ENCODE results near the gene N4BP2L1. TPM values are rescaled to one million over a fixed set of nuclear protein-coding genes. Genes with fewer than 3 reads are reported as not detected.

N4BP2L1 gene
- total RNA-seq, 2 donors from 2014 or later: 20.6 to 62.0 TPM

GRCh38 chr13:32426191-32426989 is 1.5 kb downstream of the N4BP2L1 start:
- peak; percentile 56 for ATAC-seq (replicated peaks)
- peak overlapping the region; percentile 93 for H3K27ac Mint-ChIP-seq
- no peaks in the 10 kb centered on the region for H3K9me3 Mint-ChIP-seq
- peaks cover 64% of the 10 kb centered on the region for H3K36me3 Mint-ChIP-seq (ENCODE audit: low read depth)
- peaks cover 25% of the 10 kb centered on the region for H3K4me1 Mint-ChIP-seq
- no peaks in the 10 kb centered on the region for H3K27me3 Mint-ChIP-seq
- H3K4me3 Mint-ChIP-seq: peak overlapping the region; percentile 89

DNA sequence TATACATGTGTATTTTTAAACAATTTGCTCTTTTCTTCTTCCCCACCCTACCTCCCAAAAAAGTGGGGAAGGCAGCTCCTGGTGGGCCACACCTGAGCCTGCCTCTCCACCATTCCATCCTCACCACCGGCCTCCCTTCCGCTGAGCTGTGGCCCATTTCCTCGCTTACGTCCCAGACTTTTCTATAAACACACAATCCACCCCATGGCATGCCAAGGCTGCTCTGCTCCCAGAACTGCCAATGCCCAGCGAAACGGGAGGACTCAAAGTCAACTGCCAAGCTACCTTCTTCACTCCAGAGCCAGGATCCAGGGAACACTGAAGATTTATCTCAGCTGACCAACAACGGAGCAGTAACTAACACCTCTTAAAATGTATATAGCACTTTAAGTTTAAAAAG is 2.8 kb downstream of the N4BP2L1 start:
- Mint-ChIP-seq H3K27ac (peak overlapping the region; percentile 86), H3K4me3 (peak overlapping the region; percentile 89), H3K27me3 (no peaks in the 10 kb centered on the region), H3K9me3 (no peaks in the 10 kb centered on the region), H3K36me3 (ENCODE audit: low read depth) (peaks cover 76% of the 10 kb centered on the region), H3K4me1 (peaks cover 25% of the 10 kb centered on the region)
- no peak for ATAC-seq (replicated peaks)

GRCh38 chr13:32423592-32423991 is 4.3 kb downstream of the N4BP2L1 start:
- Mint-ChIP-seq H3K36me3 (ENCODE audit: low read depth) (peaks cover 88% of the 10 kb centered on the region), H3K9me3 (no peaks in the 10 kb centered on the region), H3K27me3 (no peaks in the 10 kb centered on the region), H3K27ac (no peak overlapping the region), H3K4me1 (peaks cover 25% of the 10 kb centered on the region), H3K4me3 (peak overlapping the region; percentile 15)
- no peak for ATAC-seq (replicated peaks)

DNA sequence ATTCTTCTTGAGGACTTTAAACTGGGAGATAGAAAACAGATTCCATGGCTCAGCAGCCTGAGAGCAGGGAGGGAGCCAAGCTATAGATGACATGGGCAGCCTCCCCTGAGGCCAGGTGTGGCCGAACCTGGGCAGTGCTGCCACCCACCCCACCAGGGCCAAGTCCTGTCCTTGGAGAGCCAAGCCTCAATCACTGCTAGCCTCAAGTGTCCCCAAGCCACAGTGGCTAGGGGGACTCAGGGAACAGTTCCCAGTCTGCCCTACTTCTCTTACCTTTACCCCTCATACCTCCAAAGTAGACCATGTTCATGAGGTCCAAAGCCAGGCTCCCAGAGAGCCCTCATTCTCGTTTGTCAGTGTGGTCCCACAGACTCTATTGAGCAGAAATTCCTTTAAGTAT is 8.1 kb downstream of the N4BP2L1 start:
- Mint-ChIP-seq H3K27me3 (no peaks in the 10 kb centered on the region), H3K4me3 (no peak overlapping the region), H3K9me3 (no peaks in the 10 kb centered on the region), H3K36me3 (ENCODE audit: low read depth) (peaks cover 69% of the 10 kb centered on the region), H3K4me1 (peaks cover 17% of the 10 kb centered on the region), H3K27ac (no peak overlapping the region)
- no peak for ATAC-seq (replicated peaks)

- Mint-ChIP-seq H3K9me3 (no peaks in the 10 kb centered on the region), H3K27ac (peak overlapping the region; percentile 25), H3K4me3 (no peak overlapping the region), H3K36me3 (ENCODE audit: low read depth) (peaks cover 53% of the 10 kb centered on the region), H3K4me1 (peaks cover 5% of the 10 kb centered on the region), H3K27me3 (no peaks in the 10 kb centered on the region)
- ATAC-seq (replicated peaks): no peak
Observed at GRCh38 chr13:32417995-32418394, 9.9 kb downstream of the N4BP2L1 start.

DNA sequence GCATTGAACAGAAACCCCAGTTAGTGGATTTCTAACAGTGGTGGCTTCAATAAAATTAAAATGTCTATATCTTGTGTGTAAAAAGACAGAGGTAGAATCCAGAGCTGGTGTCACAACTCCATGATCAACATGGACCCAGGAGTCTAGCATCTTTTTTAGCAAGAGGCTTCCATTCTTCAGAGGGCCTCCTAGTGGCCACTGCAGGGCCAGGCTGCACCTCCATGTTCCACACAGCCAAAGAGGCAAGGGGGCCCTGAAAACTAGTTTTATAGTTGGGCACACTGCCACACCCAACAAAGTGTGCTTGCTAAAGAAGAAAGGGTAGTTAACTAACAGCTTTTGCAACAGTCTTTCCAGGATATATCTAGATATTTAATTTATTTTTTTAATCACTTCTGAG is 12.9 kb downstream of the N4BP2L1 start:
- no peak overlapping the region for H3K27ac Mint-ChIP-seq
- no peaks in the 10 kb centered on the region for H3K9me3 Mint-ChIP-seq
- H3K27me3 Mint-ChIP-seq: no peaks in the 10 kb centered on the region
- ATAC-seq (replicated peaks): peak; percentile 59
- peaks cover 1% of the 10 kb centered on the region for H3K4me1 Mint-ChIP-seq
- H3K4me3 Mint-ChIP-seq: no peak overlapping the region
- peaks cover 41% of the 10 kb centered on the region for H3K36me3 Mint-ChIP-seq (ENCODE audit: low read depth)

DNA sequence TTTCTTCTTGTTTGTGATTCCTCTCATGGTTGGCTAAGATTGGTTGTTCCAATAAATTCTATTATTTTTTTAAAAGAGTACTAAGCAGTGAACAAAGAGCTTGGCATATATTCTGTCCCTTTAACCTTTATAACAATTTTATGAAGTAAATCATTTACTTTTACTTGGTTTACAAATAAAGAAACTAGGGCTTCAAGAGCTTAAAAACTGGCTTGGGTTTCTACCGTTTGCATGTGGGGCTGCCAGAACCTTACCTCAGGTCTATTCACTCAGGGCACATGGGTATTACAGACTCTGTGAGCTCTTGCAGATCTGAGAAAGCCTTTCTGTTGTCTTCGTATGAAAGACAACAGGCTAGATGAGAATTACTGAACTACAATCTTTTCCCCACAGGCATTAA is 13.3 kb downstream of the N4BP2L1 start:
- Mint-ChIP-seq H3K27ac (no peak overlapping the region), H3K9me3 (no peaks in the 10 kb centered on the region), H3K27me3 (no peaks in the 10 kb centered on the region), H3K4me3 (no peak overlapping the region), H3K4me1 (peaks cover 6% of the 10 kb centered on the region), H3K36me3 (ENCODE audit: low read depth) (peaks cover 41% of the 10 kb centered on the region)
- ATAC-seq (replicated peaks): no peak

- ATAC-seq (replicated peaks): no peak
- no peaks in the 10 kb centered on the region for H3K9me3 Mint-ChIP-seq
- H3K27me3 Mint-ChIP-seq: no peaks in the 10 kb centered on the region
- H3K4me1 Mint-ChIP-seq: peaks cover 16% of the 10 kb centered on the region
- H3K36me3 Mint-ChIP-seq (ENCODE audit: low read depth): peaks cover 38% of the 10 kb centered on the region
- H3K4me3 Mint-ChIP-seq: no peak overlapping the region
- H3K27ac Mint-ChIP-seq: no peak overlapping the region
Observed at GRCh38 chr13:32413284-32413683, 14.6 kb downstream of the N4BP2L1 start.

DNA sequence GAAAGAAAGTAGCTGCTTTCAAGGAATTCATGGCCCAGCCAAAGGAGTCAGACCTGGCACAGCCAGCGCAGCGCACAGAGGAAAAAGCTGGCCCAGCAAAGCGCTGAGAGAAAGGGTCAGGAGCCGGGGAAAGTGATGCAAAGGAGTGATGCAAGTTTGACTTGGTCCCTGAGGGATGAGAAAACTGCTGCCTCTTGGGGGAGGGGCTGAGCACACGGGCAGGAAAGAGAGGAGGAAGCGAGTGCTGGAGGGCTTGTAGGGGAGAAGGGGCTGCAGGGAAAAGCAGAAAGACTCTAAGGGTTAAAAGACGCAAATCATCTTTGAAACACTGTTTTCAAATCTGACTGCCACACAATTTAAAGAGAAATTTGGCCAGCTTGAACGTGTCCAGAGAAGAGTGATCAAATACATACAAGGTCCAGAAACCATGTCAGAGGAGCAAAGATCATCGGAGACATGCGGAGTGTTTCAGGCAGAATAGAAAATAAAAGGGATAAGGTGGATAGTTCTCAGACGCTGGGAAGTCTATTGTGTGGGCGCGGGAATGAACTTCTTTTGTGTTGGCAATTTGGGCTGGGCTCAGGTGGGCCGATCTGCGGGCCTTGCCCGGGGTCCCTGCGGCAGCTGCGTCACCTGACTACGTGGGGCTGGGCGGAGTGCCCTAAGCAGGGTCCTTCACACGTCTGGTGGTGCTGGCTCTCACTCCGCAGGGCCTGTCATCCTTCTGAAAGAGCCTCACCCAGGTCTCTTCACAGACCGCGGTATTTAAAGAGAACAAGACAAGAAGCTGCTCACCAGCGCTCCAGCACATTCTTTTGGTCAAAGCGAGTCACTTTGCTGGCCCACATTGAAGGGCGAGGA is 18.1 kb downstream of the N4BP2L1 start:
- Mint-ChIP-seq H3K4me3 (no peak overlapping the region), H3K27ac (no peak overlapping the region), H3K36me3 (ENCODE audit: low read depth) (peaks cover 64% of the 10 kb centered on the region), H3K27me3 (no peaks in the 10 kb centered on the region), H3K9me3 (no peaks in the 10 kb centered on the region), H3K4me1 (peaks cover 17% of the 10 kb centered on the region)
- ATAC-seq (replicated peaks): no peak

- no peak for ATAC-seq (replicated peaks)
- Mint-ChIP-seq H3K36me3 (ENCODE audit: low read depth) (peaks cover 72% of the 10 kb centered on the region), H3K27ac (peak overlapping the region; percentile 35), H3K4me1 (peaks cover 17% of the 10 kb centered on the region), H3K9me3 (no peaks in the 10 kb centered on the region), H3K4me3 (peak overlapping the region; percentile 68), H3K27me3 (no peaks in the 10 kb centered on the region)
Observed at GRCh38 chr13:32409001-32409313, 19.0 kb downstream of the N4BP2L1 start.

DNA sequence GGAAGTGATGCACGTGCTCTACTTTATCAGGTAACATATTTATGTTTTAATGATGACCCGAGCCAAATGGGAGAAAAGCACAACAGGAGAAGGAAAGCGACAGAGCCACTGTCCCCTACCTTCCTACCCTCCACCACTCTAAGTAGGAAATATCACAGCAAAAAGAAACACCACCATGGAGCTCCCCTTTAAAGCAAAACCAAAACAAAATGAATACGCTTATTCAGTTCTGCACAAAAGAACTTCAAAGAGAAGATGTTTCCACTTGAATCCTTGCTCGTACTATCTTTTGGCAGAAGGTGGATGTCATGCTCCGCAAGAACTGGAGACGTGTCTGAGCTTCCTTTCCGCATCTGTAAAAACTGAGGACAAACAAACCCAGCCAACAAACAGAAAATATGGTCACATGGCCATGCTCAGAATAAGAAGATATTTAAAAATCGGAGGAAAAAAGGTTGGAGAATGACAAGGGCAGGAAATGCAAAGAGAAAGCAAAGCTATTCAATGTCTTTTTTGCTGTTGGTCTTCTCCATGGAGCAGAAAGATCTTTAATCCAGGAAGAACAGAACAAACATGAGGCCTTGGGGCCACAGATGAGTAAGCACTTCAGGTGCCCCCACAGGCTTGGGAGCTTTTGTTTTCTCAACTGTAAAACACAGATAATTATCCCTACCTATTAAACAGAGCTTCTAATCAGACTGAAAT is 19.5 kb downstream of the N4BP2L1 start:
- H3K4me1 Mint-ChIP-seq: peaks cover 17% of the 10 kb centered on the region
- peak; percentile 50 for ATAC-seq (replicated peaks)
- peak overlapping the region; percentile 68 for H3K4me3 Mint-ChIP-seq
- H3K27ac Mint-ChIP-seq: peak overlapping the region; percentile 35
- no peaks in the 10 kb centered on the region for H3K9me3 Mint-ChIP-seq
- H3K36me3 Mint-ChIP-seq (ENCODE audit: low read depth): peaks cover 77% of the 10 kb centered on the region
- H3K27me3 Mint-ChIP-seq: no peaks in the 10 kb centered on the region

DNA sequence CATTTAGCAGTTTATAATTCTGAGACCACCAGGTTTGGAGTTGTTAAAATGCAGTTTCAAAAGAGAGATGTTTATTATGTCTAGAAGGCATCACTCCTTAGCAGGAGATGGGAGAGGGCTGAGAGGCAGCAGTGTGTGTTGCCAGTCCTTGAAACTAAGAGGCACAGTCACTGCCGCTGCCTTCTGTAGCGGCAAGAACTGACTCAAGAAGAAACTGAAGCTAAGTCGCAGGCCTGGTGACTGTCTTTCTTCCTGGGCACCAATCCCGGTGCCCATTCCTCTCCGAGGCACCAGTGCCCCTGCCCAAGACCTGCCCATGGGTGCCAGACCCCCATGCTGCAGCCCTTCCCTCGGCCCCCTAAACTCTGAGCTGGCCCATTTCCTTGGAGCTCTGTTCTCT is 20.1 kb downstream of the N4BP2L1 start:
- Mint-ChIP-seq H3K27ac (peak overlapping the region; percentile 35), H3K36me3 (ENCODE audit: low read depth) (peaks cover 83% of the 10 kb centered on the region), H3K4me1 (peaks cover 17% of the 10 kb centered on the region), H3K27me3 (no peaks in the 10 kb centered on the region), H3K9me3 (no peaks in the 10 kb centered on the region), H3K4me3 (peak overlapping the region; percentile 68)
- peak; percentile 95 for ATAC-seq (replicated peaks)

DNA sequence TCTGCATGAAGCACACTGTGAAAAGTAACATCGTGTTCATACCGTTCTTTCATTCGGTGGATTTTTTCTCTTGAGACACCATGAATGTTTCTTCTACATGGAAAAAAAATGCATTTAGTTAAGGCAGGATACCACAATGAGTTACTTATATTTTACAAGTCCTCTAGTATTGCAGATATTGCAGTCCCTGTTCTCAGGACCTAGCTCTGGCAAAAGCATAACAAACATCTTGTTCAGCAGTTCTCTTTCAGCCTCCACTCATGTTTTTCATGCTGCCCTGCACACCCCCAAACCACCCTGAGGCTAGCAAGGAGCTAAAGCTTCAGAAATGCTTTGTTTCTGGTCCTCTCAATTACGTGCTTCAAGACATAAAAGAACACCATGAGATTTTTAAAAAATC is 24.8 kb downstream of the N4BP2L1 start:
- Mint-ChIP-seq H3K36me3 (ENCODE audit: low read depth) (peaks cover 86% of the 10 kb centered on the region), H3K27ac (no peak overlapping the region), H3K27me3 (no peaks in the 10 kb centered on the region), H3K4me1 (no peaks in the 10 kb centered on the region), H3K4me3 (no peak overlapping the region), H3K9me3 (no peaks in the 10 kb centered on the region)
- ATAC-seq (replicated peaks): no peak

DNA sequence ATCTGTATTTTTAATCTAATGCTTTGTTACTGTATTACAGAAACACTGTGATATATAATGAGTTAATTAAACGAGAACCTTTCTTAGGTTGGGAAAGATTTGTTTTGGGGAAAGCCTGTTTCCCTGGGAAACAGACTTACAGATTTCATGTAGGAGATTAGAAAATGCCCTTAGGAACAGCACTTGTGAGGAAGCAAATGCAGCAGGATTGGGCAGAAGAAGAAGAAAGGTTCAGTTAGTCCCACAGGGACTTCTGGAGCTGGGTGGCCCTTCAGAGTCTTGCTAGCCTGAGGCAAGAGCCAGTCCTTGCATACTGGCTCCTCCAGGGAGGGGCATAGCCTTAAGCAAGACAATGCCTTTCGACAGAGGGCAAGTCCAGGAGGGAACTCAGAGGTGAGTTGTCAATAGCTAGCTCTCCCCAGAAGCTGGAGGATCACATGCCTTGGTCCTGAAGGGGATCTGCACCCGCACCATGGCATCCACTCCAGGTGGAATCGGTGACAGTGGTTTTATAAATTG is 36.8 kb downstream of the N4BP2L1 start:
- Mint-ChIP-seq H3K9me3 (no peaks in the 10 kb centered on the region), H3K4me3 (no peak overlapping the region), H3K27me3 (no peaks in the 10 kb centered on the region)

More for the DNA sequence above, 36.8 kb downstream of the N4BP2L1 start:
- Mint-ChIP-seq H3K27ac (no peak overlapping the region), H3K4me1 (no peaks in the 10 kb centered on the region), H3K36me3 (ENCODE audit: low read depth) (peaks cover 9% of the 10 kb centered on the region)
- ATAC-seq (replicated peaks): no peak

All from activated T-helper 17 cell treated with anti-CD3 and anti-CD28 coated beads, Interleukin-2, amount 50 U/mL, for 72 hours (primary cell).